GM21576 (cell line): ENCODE results near the gene LCE7A.

ENCODE experiments used
- ATAC-seq: cut with Tn5 transposase; IDR thresholded peaks from one replicate; pipeline ENCODE4 v1.9.1; 2021; ENCODE audit warnings: mild to moderate bottlenecking, moderate library complexity; ENCODE audit not compliant: unreplicated experiment

Gene LCE7A

DNA sequence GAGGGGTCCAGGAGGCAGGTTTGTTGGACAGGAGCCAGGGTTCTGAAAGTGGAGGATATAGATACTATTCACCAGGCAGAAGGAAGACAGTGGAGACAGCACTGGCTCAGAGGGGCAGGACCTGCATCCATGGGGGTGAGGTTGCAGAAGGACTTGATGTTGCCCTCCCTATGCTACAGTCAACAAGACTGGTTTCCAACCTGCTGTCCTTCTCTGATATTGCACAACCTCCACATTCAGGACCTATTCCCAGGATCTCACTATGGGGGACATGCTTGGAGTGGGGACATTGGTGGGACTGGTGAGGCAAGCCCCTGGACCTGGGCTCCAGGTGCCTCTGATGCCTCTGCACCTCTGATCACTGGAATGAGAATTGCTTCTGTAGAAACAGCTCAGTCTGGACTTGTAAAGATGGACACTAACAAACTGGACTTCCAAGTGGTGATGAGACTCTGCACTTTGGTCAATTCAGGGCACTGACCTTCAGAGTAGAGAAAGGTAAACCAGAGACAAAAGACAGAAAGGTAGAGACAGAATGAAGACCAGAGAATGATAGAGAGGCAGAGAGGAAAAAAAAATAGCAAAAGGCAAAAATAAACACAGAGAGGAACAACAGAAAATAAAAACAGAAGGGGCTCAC, 19.9 kb downstream of the LCE7A start:
- no peak for ATAC-seq

DNA sequence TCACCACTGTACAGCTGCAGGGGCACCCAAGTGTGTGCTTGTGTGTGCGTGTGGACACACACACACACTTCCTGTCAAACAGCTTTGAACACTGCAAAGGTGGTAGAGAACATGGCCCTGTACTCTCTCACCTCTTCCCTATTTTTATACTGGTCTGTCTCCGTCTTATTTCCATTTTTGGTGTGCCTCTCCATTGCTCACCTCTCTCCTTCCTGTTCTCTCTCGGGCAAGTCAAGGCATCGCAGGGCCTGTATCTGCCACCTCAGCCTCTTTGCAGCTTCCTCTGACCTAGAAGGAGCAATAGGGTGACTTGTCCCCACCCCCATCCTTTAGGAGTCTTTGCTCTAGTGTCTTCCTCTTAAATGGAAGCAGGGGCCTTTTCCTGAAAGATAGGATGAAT, 20.5 kb downstream of the LCE7A start:
- no peak for ATAC-seq

DNA sequence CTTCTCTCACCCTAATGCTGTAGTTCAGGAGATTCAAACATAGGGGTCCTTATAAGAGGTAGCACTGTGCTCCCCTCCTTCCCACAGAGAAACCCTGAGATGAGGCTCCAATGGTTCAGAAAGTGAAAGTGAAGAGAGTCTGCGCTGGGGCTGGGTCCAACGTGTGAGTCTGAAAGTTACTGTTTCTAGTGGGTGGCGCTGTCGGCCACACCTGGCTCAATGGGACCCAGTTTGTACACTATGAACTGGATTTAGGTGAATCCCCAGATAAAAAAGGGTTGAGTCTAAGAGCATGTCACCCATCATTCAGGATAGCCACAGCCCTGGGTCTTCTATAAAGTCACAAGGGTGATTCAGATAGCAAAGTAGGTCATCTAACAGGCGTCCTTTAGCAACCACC, 21.1 kb downstream of the LCE7A start:
- ATAC-seq, result peak; percentile 74

DNA sequence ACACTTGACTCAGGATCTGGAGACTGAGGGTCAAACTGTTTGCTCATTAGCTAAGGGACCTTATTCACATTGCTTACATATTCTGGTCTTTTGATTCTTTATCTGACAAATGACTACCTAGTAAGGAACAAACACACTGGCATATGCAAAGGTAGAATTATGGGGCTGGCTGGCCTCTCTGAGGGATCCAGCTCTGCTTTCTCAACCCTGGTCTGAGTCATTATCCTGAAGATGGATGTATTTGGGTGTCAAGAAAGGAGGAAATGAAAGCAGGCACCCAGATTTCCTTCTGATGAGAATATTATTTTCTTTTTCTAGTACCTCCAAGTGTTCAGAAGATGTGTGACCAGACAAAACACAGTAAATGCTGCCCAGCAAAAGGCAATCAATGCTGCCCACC, 24.3 kb downstream of the LCE7A start:
- no peak for ATAC-seq

DNA sequence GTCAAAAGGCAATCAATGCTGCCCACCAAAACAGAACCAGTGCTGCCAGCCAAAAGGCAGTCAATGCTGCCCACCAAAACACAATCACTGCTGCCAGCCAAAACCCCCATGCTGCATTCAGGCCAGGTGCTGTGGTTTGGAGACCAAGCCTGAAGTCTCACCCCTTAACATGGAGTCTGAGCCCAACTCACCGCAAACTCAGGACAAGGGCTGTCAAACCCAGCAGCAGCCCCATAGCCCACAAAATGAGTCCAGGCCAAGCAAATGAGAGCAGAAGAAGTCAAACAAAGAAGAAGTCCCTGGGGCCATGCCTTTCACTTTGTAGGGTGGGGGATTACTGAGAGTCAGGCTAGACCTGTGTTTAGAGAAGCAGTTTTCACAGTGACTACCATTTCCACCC, 24.7 kb downstream of the LCE7A start:
- no peak for ATAC-seq

DNA sequence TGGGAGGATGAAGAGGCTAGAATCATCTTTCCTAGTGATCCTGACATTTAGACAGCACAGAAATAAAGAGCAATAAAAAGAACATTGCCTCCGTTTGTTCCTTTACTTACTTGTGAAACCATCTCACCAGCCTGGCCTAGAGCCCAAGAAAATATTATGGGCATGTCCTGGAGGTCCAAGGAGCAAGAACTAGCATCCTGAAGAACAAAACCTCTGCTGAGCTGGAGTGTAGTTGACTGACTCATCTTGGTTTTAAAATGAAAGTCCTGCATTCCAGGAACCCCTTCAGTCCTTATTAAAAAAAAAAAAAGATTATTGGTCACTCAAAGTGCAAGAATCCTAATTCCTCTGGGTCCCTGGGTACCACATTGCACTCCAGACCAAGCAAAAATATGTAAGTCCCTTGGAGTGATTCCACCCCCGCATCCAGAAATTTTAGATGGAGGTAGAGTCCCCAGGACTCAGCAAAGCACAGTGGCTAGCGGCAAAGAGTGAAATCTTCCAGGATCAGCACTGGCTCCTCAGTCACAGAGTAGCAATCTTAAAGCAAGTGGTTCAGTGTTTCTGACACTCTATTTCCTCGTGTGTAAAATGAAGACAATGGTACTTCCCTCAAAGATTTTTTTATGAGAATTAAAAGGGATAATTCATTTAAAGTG, 25.3 kb downstream of the LCE7A start:
- no peak for ATAC-seq

DNA sequence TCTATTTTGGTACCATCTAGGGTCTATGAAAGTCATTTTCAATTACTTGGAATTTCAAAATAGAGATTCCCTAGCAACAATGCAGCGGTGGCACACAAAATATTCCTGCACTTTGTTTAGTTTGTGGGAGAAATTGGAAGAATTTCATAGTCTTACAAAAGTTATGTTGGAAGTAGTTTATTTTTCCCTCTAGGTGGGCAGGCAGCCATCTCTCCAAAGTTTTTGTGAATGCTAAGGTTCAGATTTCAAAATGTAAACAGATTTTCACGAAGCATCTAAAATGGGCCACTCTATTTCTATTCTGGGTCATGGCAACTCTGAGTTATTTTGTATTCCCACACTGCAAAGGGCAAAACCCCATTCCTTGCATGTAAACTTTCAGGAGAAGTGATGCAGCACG, 26.3 kb downstream of the LCE7A start:
- no peak for ATAC-seq

DNA sequence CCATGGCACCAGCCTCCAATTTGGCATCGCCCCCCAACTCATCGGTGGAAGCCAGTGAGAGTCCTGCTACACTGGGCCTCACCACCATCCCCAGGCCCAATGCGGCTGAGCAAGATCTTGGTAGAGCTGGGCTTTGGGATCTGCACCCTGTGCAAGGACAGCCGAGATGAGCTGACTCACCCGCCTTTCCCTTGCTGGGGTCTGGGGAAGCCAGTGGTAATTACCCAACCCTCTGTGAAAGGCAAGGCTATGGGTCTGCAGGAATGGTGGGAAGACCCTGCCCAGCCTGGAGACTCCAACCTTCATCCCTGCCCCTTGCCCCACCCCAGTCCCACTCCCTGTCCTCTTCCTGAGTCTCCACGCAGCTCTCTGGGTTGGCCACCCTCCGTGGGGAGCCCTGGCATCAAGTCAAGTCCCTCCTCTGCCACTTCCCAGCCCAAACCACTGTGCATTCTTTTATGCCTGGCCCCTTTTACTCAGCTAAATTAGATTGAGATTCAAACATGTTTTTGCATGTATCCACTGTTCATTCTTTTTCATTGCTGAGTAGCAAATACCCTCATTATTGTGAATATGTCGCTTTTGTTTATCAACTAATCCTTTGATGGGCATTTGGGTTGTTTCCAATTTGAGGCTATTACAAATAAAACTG, 27.1 kb downstream of the LCE7A start:
- no peak for ATAC-seq

DNA sequence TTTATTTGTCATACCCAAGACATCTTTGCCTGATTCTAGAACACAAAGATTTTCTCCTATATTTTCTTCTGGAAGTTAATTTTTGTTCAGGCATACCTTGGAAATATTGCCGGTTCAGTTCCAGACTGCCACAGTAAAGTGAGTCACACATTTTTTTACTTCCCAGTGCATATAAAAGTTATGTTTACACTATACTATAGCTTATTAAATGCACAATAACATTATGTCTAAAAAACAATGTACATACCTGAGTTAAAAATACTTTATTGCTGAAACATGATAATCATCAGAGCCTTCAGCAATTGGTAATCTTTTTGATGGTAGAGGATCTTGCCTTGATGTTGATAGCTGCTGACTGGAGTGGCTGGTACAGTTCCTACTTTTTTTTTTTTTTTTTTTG, 28.3 kb downstream of the LCE7A start:
- no peak for ATAC-seq

DNA sequence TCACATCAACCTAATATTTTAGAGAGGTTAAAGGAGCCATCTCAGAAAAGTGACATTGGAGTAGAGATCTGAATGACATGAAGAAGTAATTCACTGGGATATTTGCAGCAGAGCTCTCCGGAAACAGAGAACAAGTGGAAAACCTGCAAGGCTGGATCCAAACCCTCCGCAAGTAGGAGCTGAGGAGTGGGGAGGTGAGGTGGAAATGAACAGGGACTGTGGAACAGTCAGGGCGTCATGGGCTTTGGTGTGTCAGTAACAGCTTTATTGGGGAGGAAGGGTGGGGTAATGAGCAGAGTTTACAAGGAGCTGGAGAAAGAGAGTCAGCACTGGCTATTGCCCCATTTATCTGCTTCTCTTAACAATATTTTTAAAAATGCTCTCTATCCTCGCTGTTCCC, 39.2 kb downstream of the LCE7A start:
- no peak for ATAC-seq

DNA sequence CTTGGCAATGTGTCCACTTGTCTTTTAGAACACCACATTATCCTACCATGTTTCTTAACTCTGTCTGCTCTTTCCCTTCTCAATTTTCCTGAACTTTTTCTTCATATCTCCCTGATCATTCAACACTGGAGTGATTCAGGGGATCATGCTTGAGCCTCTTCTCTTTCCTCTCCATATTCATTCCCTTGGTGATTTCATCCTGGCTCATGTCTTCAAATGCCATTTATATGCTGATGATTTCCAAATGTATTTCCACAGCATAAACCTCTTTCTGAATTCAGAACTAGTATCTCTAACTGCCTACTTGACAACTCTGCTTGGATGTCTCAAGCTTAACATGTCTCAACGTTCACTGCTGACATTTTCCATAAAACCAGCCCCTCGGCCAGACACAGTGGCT, 40.1 kb downstream of the LCE7A start:
- ATAC-seq, result no peak

DNA sequence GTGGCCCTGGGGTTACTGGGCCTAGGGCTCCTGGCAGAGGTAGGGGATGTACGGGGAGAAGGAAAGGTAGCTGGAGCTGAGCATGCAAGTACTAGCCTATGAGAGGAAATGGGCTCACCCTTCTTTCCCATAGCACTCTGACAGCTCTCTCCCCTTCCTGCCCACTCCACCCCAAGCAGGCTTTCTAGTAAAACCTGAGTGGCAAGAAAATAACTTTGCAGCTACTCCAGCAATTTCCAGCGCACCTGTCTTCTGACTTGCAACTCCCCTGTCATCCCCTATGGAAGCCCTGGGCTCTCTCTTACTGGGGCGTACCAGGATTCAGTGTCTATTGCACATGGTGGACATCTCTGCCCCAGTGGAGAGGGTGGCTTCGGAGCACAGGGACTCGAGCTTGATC, 41.8 kb downstream of the LCE7A start:
- no peak for ATAC-seq

DNA sequence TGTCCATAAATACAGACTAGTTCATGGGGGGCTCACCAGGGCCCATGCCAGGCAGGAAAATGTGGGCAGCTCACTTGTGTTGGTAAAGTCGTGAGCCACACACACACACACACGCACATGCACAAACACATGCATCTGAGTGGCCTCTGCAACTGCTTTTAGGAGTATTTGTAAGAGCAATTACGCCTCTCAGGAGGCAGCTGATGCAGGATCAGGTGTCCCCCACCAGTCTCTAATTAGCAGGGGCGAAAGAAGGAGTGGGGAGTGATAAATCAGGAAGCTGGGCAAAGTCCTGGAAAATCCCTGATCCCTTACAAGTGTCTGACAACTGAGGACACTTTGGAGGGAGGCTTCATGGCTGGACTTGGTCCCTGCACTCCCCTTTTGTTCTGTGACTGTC, 42.8 kb downstream of the LCE7A start:
- no peak for ATAC-seq

DNA sequence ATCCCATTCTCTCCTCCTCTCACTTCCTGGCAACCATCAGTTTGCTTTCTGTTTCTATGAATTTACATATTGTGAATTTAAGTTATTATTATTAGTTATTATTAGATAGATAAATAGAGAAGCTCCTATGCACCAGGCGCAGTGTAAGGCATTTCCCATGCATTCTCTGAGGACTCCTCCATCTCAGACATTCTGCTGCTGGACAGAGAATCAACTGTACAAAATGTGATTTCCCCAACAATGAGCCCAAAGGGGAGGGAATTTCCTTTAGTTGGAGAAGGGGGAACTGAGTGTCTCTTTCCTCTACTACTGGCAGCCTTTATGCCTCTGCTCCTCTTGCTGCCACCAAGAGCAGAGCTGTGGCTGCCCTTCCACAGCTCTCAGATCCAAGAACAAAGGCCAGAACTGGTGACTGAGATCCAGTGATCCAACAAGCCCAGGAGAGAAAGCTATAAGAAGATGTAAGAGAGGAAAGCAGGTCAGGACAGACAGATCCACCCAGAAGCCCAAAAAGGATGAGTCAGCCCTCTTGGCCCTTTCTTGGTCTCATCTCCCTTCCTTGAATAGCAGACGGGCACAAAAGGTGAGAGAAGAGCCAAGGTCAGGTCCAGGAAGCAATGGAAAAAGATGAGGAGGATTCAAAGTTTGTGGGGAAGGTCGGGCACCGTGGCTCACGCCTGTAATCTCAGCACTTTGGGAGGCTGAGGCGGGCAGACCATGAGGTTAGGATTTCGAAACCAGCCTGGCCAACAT, 45.1 kb downstream of the LCE7A start:
- no peak for ATAC-seq

DNA sequence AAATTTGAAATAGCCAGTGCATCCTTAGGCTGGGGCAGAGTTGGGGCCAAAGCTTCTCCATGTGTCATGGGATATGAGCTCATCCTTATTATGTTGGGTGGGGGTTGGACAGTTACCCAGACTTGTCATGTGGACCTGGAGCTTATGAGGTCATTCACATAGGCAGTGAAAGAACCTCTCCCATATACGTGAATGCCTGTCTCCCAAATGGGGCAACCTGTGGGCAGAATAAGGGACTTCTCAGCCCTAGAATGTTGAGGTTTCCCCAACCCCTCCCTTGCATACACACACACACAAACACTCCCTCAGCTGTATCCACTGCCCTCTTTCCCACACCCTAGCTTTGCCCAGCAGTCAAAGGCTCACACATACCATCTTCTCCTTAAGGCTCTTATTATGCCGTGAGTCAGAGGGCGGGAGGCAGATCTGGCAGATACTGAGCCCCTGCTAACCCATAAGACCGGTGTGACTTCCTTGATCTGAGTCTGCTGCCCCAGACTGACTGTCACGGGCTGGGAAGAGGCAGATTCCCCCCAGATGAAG, 46.3 kb downstream of the LCE7A start:
- ATAC-seq, result no peak

DNA sequence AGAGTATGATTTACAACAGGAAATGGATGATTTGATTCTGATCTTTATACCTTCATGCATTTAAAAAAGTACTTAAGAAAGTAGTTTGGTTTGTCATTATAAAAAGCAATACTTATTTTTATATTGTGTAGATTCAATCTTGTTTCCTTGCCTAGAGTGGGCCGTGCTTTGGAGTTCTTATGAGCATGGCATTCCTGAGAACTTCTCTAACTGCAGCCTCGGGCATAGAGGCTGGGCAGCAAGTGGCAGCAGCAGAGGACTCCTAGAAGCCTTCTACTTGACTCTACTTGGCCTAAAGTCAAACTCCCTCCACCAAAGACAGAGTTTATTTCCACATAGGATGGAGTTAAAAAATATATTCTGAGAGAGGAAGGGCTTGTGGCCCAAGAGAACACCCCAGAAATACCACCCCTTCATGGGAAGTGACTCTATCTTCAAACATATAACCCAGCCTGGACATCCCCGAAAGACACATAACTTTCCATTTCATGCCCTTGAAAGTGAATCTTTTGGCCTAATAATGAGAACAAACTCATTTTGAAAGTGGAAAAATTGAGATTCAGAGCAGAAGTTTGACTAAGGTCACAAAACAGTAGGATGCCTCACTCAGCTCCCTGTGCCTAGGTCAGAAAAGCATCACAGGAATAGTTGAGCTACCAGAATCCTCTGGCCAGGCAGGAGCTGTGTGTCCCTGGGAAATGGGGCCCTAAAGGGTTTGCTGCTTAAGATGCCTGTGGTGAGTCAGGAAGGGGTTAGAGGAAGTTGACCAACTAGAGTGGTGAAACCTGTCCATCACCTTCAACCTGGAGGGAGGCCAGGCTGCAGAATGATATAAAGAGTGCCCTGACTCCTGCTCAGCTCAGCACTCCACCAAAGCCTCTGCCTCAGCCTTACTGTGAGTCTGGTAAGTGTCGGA, 48.1 kb downstream of the LCE7A start, which contains the start of gene IVL:
Gene IVL (plus strand): TSS at position 861 of the 916 bp plus-strand sequence. CDS start 1,252 bp downstream, outside the sequence.
- no peak for ATAC-seq

DNA sequence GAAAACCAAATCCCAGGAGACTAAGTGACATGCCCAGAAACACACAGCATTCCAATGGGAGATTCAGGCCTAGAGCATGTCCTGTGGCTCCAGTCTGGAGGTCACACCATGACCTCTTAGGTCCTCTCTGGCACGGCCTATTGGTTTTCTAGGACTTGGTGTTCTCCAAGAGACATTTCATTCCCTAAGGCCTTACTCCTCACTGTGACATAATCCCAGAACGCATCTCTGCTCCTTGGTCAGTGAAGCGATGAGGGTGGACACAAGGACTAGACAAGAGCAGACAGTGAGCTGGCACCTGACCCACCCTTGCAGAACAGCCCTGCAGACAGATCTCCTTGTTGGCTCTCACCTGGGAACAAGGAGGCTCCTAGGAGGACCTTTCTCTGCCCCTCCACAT, 49.4 kb downstream of the LCE7A start:
- no peak for ATAC-seq
